NCI-H69 (cell line): ENCODE data around the gene OR8G5.
"Not testable (repeated sequence)": the region's sequence is repeated elsewhere in the genome, so short reads cannot be mapped to it uniquely, and the experiment has no call there.

Experiments
- DNase-seq: peaks from one replicate; lab custom pipeline; 2025; lab: John Stamatoyannopoulos, UW

Gene OR8G5, protein sequence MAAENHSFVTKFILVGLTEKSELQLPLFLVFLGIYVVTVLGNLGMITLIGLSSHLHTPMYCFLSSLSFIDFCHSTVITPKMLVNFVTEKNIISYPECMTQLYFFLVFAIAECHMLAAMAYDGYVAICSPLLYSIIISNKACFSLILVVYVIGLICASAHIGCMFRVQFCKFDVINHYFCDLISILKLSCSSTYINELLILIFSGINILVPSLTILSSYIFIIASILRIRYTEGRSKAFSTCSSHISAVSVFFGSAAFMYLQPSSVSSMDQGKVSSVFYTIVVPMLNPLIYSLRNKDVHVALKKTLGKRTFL

GRCh38 chr11:124256076-124256475 lies at the start of gene OR8G5:
Gene OR8G5, plus strand, starts transcription at chr11:124256376. Its CDS starts 8,556 bp downstream, at chr11:124264932.
- no peak for DNase-seq

DNA sequence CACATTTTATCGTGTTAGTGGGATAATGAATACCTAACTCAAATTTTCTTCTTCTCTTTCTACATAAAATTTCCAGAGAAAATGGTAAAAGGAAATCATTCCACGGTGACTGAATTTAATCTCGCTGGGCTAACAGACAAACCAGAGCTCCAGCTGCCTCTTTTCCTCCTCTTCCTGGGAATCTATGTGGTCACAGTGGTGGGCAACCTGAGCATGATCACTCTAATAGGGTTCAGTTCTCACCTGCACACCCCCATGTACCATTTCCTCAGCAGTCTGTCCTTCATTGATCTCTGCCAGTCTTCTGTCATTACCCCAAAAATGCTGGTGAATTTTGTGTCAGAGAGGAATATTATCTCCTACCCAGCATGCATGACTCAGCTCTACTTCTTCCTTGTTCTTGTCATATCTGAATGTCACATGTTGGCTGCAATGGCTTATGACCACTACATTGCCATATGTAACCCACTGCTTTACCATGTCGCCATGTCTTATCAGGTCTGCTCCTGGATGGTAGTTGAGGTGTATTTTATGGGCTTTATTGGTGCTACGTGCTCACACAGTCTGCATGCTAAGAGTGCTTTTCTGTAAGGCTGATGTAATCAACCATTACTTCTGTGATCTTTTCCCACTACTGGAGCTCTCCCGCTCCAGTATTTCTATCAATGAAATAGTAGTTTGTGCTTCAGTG lies 48.9 kb upstream of the OR8G5 start:
- DNase-seq: no peak

DNA sequence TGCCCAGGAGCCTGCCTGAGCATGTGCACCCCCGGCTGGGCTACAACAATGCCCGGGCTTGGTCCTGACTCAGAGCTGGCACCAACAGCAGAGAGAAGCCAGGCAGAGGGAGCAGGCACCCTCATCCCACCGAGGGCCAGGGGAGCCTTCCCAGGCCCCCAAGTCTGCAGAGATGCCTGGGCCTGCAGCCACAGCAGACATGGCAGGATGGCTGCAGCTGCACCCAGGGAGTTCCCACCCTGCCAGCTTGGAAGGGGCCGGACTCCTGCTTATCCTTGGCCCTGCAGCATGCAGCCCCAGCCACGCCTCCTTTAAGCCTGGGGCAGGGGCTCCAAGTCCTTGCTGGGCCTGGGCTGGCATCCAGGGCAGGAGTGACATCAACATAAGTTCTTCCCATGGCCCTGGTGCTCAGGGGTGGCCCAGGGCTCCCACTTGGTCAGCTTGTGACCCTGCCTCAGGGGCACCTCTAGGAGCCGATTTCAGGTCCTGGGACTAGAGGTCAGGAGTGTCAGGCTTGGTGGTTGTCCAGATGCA lies 46.3 kb upstream of the OR8G5 start:
- no peak for DNase-seq

DNA sequence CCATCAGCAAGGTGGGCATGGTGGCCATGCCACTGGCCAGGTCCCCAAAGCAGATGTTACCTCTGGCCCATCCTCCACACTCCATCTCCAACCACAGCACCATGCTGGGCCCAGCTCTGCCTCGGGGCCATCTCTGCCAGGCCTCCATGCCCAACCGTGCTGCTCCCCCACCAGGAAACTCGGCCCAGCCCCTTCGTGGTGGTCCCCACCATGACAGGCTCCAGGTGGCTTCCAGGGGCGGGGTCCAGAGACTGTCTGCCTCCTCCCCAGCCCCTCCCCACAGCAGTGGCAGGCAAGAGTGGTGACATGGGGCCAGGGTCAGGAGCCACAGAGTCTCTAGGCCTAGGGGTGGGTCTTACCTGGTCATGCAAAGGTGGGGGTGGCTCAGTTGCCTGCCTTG lies 45.8 kb upstream of the OR8G5 start:
- DNase-seq: no peak

GRCh38 chr11:124211321-124211720 lies 44.9 kb upstream of the OR8G5 start:
- no peak for DNase-seq

GRCh38 chr11:124214027-124214426 lies 42.1 kb upstream of the OR8G5 start:
- no peak for DNase-seq

GRCh38 chr11:124219126-124219525 lies 37.0 kb upstream of the OR8G5 start:
- no peak for DNase-seq

DNA sequence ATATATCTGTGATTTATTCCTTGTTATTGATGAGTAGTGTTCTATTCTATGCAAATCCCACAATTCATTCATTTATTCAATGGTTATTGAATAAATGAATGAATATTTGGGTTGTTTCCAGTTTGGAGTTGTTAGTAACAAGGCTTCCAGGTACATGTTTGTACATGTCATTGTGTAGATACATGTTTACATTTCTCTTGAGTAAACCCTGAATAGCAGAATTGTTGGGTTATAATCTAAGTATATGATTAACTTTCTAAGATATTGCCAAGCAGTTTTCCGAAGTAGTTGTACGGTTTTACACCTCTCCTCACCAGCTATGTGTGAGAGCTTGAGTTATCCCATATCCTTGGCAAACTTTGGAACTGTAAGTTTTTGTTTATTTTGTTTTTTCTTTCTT lies 33.8 kb upstream of the OR8G5 start:
- no peak for DNase-seq

- DNase-seq: not testable (repeated sequence)
These were observed 31.4 kb upstream of the OR8G5 start for GRCh38 chr11:124224618-124225423.

GRCh38 chr11:124225471-124225870 lies 30.7 kb upstream of the OR8G5 start:
- no peak for DNase-seq

DNA sequence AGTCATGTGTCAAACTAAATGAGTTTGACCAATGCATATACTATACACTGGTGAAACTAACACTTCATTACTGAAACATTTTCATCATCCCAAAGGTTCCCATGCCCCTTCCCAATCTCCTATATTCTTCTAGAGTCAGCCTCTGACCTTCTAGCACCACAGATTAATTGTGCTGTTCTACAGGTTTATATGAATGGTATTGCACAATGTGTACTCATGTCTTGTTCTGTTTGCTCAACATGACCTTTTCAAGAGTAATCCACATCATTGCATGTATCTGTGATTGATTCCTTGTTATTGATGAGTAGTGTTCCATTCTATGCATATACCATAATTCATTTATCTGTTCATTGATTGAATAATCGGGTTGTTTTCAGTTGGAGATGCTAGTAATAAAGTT lies 22.8 kb upstream of the OR8G5 start:
- no peak for DNase-seq

- no peak for DNase-seq
These were observed 17.7 kb upstream of the OR8G5 start for GRCh38 chr11:124238512-124238911.

DNA sequence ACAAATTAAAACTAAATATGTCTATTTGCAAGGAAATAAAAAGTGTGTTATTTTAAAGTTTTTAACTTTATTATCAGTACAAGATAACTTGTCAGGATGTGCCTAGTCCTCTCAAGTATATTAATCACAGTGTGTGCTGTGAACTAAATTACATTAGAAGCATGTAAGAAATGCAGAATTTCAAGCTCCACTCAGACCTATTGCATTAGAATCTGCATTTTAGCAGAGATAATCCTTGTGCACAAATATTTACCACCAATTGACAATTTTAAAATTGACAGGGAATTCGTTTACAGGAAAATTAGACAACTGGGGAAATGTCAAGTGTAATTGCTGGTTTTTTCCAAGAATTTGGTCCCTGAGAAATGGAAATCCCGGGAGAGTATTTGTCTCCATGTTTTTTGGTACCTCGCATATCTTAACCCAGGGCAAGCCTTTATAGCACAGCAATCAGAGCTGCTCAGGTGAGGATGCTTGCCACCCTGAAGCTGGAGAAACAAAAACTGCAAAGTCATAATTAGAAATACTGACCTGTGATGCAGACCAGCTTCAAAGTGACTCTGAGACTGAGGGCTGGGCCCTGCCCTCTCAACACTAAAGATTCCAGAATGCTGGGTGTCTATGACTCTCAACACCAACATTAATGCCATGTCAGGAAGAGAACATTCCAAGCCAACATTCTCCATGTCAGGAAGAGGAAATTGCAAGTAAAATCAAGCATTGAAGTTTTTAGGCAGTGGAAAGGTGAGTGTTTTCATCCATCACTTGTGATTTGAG lies 15.4 kb upstream of the OR8G5 start, which contains the start of gene OR8G1:
Gene OR8G1, plus strand, starts transcription at position 475 of the 777 bp plus-strand sequence. CDS start 8,581 bp downstream, outside the sequence.
- no peak for DNase-seq

DNA sequence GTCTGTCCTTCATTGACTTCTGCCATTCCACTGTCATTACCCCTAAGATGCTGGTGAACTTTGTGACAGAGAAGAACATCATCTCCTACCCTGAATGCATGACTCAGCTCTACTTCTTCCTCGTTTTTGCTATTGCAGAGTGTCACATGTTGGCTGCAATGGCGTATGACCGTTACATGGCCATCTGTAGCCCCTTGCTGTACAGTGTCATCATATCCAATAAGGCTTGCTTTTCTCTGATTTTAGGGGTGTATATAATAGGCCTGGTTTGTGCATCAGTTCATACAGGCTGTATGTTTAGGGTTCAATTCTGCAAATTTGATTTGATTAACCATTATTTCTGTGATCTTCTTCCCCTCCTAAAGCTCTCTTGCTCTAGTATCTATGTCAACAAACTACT lies 6.3 kb upstream of the OR8G5 start:
- DNase-seq: not testable (repeated sequence)

- not testable (repeated sequence) for DNase-seq
These were observed 8.9 kb downstream of the OR8G5 start for GRCh38 chr11:124265041-124265440.

- DNase-seq: not testable (repeated sequence)
These were observed 14.7 kb downstream of the OR8G5 start for GRCh38 chr11:124270886-124271285.

DNA sequence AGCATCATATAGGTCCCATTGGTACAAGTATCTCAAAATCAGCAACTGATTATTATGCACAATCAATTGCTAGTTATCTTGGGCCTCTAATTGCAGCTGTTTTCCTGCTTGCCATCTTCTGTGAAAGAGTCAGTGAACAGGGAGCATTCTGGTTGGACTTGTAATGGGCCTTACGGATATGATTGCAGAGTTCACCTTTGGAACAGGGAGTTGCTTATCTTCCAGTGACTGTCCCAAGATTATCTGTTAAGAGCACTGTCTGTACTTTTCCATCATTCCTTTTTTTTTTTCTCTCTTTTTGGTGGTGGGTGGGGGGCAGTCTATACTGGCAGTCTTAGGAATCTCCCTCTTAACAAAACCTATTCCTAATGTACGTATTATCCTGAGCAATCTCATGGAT lies 17.8 kb downstream of the OR8G5 start:
- DNase-seq: no peak

DNA sequence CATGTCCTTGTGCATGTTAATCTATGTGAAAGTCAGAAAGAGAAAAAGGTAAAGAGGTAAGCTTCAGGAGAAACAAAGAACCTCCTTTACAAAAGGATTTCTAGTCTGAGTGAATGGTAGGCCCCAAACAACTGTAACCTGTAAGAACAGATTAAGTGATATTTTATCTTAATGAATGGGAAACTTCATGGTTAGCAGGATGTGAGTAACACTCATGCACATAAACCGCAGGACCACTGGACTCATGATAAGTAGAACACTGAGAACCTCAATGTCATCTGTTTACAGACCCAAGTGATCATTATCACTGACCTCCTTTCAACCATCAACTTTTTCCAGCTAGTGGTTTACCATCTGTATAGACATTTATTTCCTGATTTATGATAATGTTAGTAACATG lies 19.9 kb downstream of the OR8G5 start:
- no peak for DNase-seq

GRCh38 chr11:124277207-124277606 lies 21.0 kb downstream of the OR8G5 start:
- DNase-seq: no peak

- DNase-seq: no peak
These were observed 21.6 kb downstream of the OR8G5 start for GRCh38 chr11:124277804-124278203.

GRCh38 chr11:124278261-124278660 lies 22.1 kb downstream of the OR8G5 start:
- no peak for DNase-seq
